ENCODE data around the gene GRK2.

The GRK2 gene

DNA sequence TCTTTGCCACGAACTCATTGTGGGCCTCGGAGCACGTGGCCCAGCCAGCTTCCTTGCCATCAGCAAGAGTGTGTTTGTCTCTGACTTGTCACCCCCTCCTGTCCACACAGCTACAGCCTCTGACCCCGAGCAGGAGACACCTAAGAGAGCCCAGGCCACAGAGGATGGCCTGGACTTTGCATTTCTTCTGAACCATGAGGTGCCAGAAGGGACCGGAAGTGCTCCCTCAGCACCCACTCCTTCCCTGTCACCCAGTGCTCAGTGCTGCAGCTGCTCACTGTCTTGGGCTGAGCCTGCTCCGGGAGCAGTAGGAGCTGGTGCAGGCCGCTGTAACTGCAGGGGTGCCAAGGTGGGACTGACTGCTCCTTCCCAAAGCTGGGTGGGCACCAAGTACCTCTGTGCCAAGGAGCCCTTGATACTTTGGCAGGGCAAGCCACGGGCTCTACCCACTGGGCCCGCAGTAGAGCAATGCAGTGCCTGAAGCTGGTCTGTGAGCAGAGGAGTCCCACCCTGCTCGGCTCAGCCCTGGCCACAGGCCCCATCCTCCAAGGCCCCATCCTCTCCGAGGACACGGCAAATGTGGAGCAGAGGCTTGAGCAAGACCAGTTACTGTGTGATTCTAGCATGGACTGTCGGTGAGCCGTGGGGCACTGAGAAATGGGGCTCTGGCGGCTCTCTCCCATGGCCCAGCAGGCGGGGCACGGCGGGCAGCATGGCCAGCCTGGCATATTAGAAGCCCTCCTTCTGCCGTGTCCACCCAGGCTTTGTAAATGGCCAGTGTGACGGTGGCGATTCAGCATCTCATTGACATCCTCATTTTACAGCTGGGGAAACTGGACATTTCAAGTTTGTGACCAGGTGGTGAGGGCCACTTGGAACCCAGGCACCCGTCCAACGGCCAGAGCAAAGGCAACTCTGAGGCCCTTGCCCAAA, 6.3 kb downstream of the GRK2 start:
- Histone ChIP-seq H3K4me3 (no peak overlapping the region), H3K27me3 (no peaks in the 10 kb centered on the region), H3K36me3 (peaks cover 0 to 13% (median 0%) of the 10 kb centered on the region in 3 donors), H3K4me1 (peaks cover 5 to 100% (median 99%) of the 10 kb centered on the region in 4 donors), H3K9me3 (no peaks in the 10 kb centered on the region), H3K27ac (peak overlapping the region; percentile 65 to 93)
- peak; percentile 23 to 67 for DNase-seq
- TF ChIP-seq, protein P1, sequence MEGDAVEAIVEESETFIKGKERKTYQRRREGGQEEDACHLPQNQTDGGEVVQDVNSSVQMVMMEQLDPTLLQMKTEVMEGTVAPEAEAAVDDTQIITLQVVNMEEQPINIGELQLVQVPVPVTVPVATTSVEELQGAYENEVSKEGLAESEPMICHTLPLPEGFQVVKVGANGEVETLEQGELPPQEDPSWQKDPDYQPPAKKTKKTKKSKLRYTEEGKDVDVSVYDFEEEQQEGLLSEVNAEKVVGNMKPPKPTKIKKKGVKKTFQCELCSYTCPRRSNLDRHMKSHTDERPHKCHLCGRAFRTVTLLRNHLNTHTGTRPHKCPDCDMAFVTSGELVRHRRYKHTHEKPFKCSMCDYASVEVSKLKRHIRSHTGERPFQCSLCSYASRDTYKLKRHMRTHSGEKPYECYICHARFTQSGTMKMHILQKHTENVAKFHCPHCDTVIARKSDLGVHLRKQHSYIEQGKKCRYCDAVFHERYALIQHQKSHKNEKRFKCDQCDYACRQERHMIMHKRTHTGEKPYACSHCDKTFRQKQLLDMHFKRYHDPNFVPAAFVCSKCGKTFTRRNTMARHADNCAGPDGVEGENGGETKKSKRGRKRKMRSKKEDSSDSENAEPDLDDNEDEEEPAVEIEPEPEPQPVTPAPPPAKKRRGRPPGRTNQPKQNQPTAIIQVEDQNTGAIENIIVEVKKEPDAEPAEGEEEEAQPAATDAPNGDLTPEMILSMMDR (IDR thresholded peaks at IDR 0.05) = no peak
- intact Hi-C loops (cut with DNase I; ENCODE audit: low total_unique reads) = no loop called here

- peak; percentile 22 to 75 for DNase-seq
- intact Hi-C loops (cut with DNase I; ENCODE audit: low total_unique reads) = no loop called here
- TF ChIP-seq, protein P1 (IDR thresholded peaks at IDR 0.05) = no peak
- Histone ChIP-seq H3K27me3 (no peaks in the 10 kb centered on the region), H3K9me3 (no peaks in the 10 kb centered on the region), H3K4me3 (no peak overlapping the region), H3K27ac (peak overlapping the region; percentile 65 to 93), H3K4me1 (peaks cover 5 to 100% (median 99%) of the 10 kb centered on the region in 4 donors), H3K36me3 (peaks cover 0 to 13% (median 0%) of the 10 kb centered on the region in 3 donors)
Measured at GRCh38 chr11:67273260-67273990, 7.2 kb downstream of the GRK2 start.

DNA sequence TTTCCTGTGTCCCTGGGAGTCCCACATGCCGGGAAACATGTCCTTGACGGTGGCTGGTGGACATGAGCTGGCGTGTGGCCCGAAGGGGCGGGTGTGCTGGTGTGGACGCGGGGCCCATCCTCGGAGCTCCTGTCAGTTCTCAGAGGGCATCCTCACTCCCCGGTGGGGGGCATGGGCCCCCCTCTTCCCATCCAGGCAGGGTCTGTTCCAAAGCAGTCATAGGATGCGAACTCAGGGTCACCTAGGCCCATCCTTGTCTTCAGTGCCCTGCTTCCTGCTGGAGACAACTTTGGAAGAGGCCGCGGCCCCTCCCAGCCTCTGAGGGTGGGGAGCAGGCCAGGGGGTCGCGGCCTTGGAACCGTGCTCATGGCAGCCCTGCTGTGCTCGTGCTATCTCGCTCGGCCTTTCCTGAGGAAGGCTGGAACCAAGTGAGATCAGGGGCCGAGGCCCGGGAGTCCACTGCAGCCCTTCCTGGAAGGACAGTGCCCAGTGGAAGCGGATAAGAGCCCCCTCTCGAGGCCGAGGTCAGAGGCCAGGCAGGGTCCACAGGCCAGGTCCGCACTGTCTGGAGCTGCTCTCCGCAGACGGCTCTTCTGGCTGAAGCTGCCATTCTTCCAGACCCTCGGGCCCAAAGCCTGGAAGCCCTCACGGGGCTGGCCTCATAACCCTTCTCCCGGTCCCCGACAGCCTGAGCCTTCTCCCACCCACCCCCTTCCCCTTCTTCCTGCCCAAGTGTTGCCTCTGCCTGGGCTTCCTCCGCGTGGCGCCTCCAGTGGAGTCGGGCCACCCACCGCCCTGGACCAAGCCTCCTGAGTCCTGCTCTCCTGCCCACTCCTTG, 8.7 kb downstream of the GRK2 start:
- Histone ChIP-seq H3K36me3 (peaks cover 9 to 18% (median 14%) of the 10 kb centered on the region in 3 donors), H3K4me3 (no peak overlapping the region), H3K4me1 (peaks cover 5 to 94% (median 87%) of the 10 kb centered on the region in 4 donors), H3K27me3 (no peaks in the 10 kb centered on the region), H3K27ac (peak overlapping the region; percentile 65 to 93), H3K9me3 (no peaks in the 10 kb centered on the region)
- intact Hi-C loops (cut with DNase I; ENCODE audit: low total_unique reads) = no loop called here
- TF ChIP-seq, protein P1 (IDR thresholded peaks at IDR 0.05) = no peak
- DNase-seq = peak; percentile 38 to 71

GRCh38 chr11:67275606-67276409, 9.5 kb downstream of the GRK2 start:
- no peaks in the 10 kb centered on the region for H3K9me3 ChIP-seq
- intact Hi-C loops (cut with DNase I; ENCODE audit: low total_unique reads) = no loop called here
- TF ChIP-seq, protein P1 (IDR thresholded peaks at IDR 0.05) = no peak
- H3K4me3 ChIP-seq = no peak overlapping the region
- peak; percentile 16 to 62 for DNase-seq
- H3K27ac ChIP-seq = peak overlapping the region; percentile 79 to 93
- H3K4me1 ChIP-seq = peaks cover 5 to 85% (median 78%) of the 10 kb centered on the region in 4 donors
- no peaks in the 10 kb centered on the region for H3K27me3 ChIP-seq
- H3K36me3 ChIP-seq = peaks cover 17 to 26% (median 22%) of the 10 kb centered on the region in 3 donors
